HG03442 (cell line): ENCODE measurements around the gene SLC27A4.

Experiments used
- ATAC-seq: cut with Tn5 transposase; IDR thresholded peaks from one replicate; pipeline ENCODE4 v1.9.1; 2021; ENCODE audit warnings: mild to moderate bottlenecking, moderate library complexity; ENCODE audit not compliant: unreplicated experiment

The SLC27A4 gene

DNA sequence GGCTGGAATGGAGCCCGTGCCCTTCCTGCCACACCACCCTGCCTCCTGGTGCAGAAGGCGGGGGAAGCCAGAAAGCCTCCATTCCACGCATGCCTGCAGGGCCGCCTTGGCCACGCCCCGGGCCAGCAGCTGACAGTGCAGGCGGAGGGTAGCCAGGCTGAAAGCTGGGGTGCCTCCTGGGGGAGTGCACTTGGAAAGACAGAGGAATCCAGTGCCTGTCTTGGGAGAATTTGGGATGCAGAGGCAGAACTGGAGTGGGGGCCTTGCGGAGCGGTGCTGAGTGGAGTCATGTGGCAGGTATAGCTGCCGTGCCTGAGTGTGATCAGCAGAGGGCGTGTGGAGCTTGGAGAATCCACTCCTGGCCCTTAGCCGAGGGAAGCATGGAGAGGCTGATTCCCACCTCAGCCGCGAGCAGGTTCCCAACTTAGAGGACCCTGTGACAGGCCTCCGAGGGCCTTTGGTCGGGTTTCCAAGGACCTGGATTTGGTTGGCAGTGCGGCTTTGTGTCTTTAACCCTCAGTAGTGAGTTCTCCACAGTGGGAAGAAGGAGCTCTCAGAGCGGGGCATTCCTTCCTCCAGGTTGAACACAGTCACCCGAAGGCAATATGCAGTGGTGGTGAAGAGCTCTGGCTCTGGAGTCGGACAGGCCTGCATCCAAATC lies 21.8 kb downstream of the SLC27A4 start:
- ATAC-seq, result peak; percentile 35

DNA sequence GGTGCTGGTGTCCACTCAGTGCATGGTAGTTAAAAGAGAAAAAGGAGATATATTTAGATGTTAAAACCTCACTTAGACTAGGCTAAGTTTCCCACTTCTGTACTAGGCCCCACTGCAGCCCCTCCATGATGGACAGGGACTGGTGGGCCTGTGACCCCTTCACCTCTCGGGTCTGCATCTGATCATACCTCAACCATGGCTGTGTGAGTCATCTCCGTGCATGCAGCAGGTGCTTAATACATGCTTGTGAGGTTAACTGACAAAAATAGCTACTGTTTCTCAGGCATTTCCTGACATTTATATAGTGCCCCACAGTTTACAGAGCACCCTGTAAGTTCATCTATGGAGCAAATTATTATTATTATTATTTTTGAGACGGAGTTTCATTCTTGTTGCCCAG lies 22.4 kb downstream of the SLC27A4 start:
- ATAC-seq, result no peak

DNA sequence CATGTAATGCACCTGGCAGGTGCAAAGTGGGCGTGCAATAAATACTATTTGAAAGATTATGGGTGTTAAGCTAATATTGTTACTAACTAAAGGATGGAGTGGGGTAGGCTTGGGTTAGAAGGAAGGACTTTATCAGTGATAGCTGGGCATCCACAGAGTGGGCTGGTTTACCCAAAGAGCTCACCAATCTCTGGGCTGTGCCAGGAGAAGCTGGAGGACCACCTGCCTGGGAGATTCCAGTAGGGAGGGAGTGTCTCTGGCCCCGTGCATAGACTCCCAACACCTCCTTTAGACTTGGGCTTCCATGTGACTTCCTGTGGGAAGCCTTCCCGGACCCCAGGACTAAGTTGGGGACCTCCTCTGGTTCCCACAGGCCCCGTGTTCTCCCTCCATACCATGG lies 25.2 kb downstream of the SLC27A4 start:
- ATAC-seq, result no peak

DNA sequence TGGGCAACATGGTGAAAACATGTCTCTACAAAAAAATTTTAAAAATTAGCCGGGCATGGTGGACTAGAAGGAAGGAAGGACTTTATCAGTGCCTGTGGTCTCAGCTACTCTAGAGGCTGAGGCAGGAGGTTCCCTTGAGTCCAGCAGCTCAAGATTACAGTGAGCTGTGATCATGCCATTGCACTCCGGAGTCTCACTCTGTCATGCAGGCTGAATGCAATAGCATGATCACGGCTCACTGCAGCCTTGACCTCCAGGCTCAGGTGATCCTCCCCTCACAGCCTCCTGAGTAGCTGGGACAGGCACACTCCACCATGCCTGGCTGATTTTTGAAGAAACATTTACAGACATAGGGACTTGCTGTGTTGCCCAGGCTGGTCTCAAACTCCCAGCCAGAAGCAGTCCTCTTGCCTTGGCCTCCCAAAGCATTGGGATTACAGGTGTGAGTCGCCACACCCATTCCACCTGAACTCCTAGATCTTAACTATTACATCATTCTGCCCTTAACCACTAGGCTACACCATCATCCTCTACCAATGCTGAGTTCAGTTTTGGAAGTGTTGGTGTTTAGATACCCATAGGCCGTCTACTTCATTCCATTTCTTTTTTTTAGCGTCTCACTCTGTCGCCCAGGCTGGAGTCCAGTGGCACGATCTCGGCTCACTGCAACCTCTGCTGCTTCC lies 28.8 kb downstream of the SLC27A4 start:
- ATAC-seq, result no peak

DNA sequence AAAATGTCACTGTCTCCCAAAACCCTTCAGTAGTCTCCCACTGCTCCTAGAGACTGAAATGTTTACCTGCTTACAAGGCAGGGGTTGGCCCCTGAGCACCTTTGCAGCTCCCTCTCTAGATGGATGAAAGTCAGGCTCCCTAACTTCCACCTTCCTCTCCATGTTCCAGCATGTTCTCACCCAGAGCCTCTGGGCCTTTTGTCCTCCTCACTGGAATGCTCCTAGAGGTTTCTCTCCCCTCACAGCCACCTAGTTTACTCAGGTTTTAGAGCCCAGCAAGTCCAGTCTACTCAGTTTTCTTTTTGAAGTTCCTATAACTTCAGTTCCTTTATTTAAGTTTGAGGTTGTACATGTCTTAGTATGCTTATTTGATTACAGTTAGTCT lies 30.0 kb downstream of the SLC27A4 start:
- ATAC-seq, result no peak

DNA sequence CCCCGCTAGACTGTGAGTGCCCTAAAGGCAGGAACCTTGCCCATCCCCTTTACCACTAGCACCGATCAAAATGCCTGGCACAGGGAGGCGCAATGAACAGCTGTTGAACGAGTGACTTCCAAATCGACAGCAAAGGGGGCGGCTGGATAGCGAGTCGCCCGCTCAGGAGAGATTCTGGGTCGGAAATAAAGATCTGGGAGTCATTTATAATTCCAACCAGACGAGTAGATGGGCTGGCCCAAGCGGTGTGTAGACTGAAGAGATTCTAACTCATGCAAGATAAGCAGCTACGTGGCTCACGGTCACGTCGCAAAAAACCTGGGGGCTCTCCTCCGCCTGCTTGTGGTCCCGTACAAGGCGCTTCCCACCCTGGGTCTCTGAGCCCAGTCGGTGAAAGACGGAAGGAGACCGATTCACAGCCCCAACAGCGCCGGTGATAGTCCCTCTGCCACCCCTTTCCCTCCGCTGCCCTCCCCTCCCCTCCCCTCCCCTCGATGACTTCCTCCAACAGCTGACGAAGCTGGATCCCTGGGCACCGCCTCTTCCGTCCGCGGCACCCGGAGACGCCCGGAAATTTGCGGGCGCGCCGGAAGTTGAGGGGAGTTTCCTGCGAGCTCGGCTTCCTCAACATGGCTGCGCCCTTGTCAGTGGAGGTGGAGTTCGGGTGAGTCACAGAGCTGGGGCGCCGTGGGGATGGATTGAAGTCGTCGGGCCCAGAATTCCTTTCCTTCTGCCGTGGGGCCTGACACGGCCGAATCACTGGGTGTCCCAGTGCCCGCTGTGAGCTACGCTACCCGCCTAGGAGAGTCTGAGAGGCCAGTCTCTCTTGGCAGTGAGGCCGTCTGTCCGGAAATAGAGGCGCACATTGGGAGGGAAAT lies 30.7 kb downstream of the SLC27A4 start, which contains the start of gene URM1:
TSS of gene URM1 (plus strand) at position 623 of the 878 bp plus-strand sequence. CDS start at position 630, 7 bp downstream.
- peak; percentile 83 for ATAC-seq

DNA sequence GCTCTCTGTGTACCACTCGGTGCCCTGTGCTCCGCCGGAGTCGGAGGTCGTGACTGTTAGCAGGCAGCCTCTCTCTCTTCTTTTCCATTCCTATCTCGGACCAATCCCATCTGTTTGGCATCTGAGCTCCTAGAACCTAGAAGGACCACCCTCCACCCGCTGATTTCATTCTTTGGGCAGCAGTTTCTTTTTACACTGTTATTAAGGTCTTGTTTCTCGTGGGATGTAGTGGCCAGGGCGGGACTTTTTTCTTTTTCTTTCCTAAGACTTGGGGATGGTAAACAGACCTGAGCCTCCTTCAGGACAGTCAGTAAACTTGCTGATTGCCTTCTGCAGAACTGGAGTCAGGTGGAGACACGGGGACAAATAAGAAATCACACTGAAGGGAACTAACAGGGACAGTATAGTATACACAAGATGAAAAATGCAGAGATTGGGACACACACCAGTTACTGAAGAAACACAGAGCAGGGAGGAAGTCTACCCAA lies 31.3 kb downstream of the SLC27A4 start:
- ATAC-seq, result no peak

DNA sequence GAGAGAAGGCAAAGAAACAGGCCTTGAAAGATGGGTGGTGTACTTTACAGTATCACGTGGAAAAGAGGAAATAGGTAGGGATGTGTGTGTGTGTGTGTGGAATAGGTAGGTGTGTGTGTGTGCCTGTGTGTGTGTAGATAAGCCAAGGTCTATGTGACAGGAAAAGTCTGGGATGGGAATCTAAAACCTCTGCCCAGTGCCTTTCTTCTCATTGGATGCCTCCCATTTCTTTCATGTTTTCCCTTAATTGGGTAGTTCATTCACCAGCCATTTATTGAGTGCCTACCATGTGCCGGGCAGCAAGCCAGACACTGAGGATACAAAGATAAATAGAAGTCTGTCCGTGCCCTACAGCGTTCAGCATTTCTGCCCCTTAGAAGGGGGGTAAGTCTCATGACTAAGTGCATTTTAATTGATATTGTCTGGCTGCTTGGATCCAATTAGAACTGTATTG lies 31.9 kb downstream of the SLC27A4 start:
- ATAC-seq, result no peak

DNA sequence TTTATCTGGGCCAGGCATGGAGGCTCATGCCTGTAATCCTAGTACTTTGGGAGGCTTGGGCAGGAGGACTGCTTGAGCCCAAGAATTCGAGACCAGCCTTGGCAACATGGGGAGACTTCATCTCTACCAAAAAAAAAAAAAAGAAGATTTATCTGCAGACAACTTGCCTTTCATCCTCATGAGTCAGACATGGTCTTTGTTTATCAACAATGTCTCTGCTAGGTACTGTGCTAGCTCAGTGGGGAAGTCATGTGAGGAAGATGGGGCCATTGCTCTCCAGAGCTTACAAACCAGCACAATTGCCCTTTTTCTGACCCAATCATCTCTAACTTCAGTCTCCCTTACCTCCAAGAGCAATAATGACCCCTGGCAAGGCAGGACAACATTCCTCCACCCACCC lies 32.5 kb downstream of the SLC27A4 start:
- ATAC-seq, result no peak

DNA sequence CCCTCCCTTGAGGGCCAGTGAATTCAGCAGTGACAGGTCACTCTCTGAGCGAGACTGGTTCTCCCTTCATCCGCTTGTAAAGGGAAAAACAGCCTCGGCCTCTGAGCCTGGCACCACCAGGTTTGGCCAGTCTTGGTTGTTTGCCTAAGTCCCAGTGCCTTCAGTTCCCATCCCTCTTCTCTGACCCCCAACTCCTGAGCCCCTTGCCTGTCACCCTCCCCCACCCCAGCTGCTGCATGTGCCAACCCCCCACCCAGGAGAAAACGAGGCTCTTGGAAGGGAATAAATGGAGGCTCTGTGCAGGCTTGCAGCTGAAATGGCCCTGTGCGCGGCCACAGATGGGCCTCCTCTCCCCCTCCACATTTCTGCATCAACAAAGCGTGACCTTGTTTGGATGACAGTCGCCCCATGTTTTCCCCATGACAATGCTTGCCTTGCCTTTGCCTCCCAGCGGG lies 33.9 kb downstream of the SLC27A4 start:
- no peak for ATAC-seq

DNA sequence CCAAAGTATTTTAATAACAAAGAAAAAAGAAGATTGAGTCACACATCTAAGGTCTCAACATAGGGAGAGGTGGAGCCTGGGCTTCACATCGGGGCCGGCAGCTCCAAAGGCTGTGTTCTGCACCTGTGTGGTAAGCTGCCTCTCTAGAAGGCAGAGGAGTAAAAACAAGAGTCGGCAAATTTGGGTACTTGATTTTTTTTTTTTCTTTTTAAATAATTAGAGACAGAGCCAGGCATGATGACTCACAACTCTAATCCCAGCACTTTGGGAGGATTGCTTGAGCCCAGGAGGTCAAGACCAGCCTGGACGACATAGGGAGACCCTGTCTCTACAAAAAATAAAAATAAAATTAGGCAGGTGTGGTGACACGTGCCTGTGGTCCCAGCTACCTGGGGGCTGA lies 35.5 kb downstream of the SLC27A4 start:
- no peak for ATAC-seq

DNA sequence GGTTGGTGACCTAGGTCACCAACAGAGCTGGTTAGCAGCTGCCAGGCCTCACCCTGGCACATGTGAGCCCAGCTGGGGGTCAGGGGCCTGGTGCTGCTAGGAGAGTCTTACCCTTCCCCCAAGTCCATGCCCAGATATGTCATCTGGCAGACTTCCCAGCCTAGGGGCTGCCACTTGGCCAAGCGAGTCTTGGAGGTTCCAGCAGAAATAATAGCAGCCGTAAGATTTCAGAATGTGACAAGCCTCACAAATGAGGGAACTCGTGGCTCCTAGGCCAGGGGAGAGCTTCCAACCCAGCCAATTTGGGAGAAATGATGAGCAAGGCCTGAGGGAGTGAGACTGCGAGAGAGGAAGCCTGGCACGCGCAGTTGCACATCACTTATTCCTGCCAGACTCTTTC lies 41.9 kb downstream of the SLC27A4 start:
- ATAC-seq, result no peak

DNA sequence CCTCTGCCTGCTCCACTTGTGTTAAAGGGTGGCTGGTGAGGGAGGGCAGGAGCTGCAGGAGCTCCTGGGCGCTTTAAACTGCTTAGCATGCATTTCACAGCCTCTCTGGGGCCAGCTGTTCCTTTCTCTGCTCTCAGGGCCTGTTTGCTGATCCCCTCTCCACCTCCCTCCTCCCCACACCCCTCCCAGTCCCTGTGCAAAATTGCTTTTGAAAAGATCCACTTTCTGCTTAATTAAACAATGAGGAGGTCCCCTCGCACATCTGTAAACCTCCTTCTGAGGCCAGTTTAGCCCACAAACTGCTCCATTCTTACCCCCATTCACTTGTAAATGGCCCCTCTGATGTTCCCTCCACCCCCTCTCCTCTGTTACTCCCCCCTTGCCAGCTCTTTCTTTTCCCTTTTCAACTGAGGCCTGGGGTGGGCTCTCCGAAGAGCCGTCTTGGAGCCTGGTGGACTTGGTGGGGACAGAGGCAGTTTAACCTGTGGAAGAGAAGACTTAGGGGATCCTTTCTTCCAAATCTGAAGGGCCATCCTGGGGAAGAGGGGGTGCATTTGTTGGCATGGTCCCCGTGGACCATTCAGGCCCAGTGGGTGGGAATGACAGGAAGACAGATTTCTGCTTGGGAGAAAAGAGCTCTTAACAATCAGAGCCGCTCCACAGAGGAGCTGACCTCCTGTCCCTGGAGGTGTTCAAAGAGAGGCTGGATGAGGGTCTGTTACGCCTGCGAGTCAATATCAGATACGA lies 42.9 kb downstream of the SLC27A4 start:
- no peak for ATAC-seq

DNA sequence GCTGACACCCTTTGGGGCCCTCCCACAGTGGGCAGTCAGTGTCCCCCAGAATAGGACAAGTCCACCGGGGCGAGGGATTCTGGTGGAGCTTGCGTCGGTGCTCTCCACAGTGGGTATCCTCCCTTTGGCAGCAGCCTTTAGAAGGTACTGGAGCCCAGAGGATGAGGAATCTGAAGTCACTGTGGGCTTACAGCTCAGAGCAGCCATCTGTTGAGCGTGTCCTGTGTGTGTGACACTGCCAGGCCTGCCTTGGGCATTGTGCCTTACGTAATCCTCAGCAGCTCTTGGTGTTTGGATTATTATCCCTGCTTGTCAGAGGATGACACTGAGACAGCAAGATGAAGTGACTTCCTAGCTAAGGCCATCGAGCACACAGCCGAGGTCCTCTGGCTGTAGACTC lies 43.5 kb downstream of the SLC27A4 start:
- ATAC-seq, result no peak

DNA sequence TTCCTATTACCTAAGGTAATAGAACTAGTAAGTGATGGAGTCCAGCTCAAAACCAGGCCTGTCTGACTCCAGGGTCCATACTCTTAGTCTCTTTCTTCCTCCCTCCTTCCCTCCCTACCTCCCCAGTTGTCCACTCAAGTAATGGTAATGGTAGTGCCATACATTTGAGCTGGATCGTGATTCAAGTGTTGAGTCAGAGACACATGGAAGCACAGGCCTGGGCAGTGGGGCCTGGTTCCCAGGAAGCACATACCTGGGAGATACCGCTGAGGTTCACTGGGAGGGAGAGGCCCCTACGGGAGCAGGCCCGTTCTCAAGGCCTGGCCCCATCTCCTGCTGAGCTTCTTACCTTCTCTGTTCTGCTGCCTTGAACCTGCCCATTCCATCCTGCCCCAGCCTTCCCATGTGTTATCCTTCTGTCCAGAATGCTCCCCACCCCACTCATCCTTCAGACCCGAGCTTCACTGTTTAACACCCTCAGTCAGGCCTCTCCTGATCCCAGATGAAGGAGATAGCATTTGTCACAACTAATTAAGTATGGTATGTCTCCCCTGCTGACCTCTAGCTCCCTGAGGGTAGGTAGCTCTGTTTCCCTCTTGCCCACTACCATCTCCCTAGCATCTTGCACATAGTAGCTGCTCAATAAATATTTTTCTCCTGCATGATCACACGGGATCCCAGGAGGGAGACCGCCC lies 44.6 kb downstream of the SLC27A4 start:
- ATAC-seq, result no peak

DNA sequence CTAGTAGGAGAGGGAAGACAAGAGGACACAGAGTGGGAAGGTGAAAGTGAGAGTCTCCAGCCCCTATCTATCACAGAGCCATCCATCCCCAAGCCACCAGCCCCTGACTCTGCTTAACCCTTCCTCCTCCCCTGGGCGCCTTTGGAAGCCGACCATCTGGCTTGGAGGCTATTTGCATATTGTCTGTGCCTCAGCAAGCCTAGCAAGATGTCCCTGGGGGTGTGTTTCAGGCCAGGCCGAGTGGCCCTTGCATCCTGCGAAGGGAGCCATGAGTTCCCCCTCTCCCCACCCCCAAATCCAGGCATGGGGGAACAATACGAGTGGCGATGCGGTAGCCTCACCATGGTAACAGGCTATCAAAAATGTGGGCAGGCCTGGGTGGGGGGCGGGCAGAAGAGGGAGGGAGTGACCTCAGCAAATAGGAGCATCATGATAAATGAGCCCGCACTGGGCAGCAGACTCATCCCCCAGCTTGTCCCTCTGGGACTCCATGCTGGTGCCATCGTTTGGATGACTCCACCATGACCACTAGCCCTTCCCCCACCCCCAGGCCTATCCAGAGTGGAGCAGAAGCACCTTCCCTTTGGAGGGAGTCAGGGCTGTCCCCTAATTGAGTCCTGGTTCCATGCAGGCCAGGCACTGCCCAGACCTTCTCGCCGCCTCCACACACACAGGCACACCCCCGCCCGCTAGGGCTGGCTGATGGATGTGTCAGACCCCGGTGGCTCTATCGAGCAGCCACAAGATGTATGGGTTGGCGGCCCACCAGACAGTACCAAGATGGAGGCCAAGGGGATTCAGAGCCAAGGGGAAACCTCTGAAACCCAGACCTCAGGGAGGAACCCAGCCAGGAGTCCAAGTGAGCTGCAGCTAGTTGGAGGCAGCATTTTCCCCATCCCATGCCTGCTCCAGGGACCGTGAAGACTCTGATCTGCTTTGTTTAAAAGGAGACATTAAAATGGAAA lies 45.5 kb downstream of the SLC27A4 start:
- no peak for ATAC-seq

DNA sequence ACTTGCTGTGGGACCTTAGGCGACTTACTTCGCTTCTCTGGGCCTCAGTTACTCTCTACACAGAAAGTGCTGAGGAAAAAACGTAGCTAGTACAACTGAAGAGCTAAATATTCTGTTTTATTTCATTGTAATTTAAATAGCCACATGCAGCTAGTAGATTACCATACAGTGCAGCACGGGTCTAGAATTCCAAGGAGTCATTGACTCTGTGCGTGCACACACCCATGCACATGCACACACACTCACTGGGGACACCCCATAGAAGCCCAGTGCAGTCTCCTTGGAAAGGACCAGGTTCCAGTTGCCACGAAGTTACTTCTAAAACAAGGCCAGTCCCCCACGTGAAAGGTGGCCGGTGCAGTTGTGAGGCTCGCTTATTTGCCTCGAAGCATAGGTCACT lies 47.8 kb downstream of the SLC27A4 start:
- no peak for ATAC-seq

DNA sequence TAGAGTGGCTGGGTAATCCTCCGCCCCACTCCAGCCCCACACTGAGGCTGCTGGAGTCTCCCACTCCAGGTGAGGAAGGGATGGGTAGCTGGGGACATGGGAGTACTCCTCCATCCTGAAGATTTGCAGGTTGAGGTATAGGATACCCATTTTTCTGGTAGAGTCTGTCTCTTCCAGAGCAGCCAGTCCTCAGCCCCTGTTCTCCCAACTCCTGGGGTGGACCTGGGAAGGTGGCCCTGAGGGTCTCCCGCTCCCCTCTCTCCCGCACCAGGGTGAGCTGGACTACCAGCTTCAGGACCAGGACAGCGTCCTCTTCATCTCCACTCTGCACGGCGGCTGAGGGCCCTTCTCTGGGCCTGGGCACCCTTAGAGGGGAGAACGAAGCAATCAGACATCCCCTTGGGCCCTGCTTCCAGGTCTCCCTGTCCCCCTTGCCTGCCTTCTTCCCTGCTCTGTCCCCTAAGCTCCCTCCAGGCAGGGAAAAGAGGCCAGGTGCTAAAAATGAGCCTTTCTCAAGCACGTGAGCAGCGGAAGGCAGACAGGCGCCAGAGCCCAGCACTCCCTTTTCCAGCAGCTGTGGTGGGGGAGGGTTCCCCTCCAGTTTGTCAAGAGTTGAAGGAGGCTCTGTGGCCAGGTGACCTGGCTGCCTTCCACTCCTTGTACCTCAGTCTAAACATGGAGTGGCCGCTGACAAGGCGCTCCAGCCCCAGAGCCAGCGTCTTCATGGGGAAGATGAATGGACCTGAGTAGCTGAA lies 49.2 kb downstream of the SLC27A4 start:
- no peak for ATAC-seq
